Activated CD4-positive, alpha-beta T cell treated with anti-CD3 and anti-CD28 coated beads for 24 hours (primary cell): ENCODE results near the gene KDF1.
"Not testable (repeated sequence)": the region's sequence is repeated elsewhere in the genome, so short reads cannot be mapped to it uniquely, and the experiment has no call there.

Experiments
- DNase-seq, 2 donors: peaks; one replicate each; pipeline ENCODE4 v3.0.0-alpha.2; 2020; ENCODE audit warnings: low read depth in 2 of 2

KDF1 gene

GRCh38 chr1:26956321-26956720 lies 3.9 kb downstream of the KDF1 start:
- no peak for DNase-seq

- no peak for DNase-seq
These were observed 6.9 kb downstream of the KDF1 start for GRCh38 chr1:26953374-26953773.

GRCh38 chr1:26951821-26952497 lies 8.3 kb downstream of the KDF1 start:
- no peak for DNase-seq

GRCh38 chr1:26951216-26951615 lies 9.1 kb downstream of the KDF1 start:
- DNase-seq, result no peak

GRCh38 chr1:26950602-26951001 lies 9.7 kb downstream of the KDF1 start:
- DNase-seq, result no peak

- no peak for DNase-seq
These were observed 10.3 kb downstream of the KDF1 start for GRCh38 chr1:26949926-26950319.

GRCh38 chr1:26949266-26949925 lies 10.9 kb downstream of the KDF1 start:
- DNase-seq, result no peak

- not testable (repeated sequence) for DNase-seq
These were observed 11.6 kb downstream of the KDF1 start for GRCh38 chr1:26948725-26949057.

- DNase-seq, result no peak
These were observed 14.0 kb downstream of the KDF1 start for GRCh38 chr1:26946270-26946669.

- DNase-seq, result no peak
These were observed 14.5 kb downstream of the KDF1 start for GRCh38 chr1:26945728-26946127.

GRCh38 chr1:26945138-26945537 lies 15.1 kb downstream of the KDF1 start:
- DNase-seq, result no peak

- no peak for DNase-seq
These were observed 17.6 kb downstream of the KDF1 start for GRCh38 chr1:26942656-26943055.

- no peak for DNase-seq
These were observed 19.0 kb downstream of the KDF1 start for GRCh38 chr1:26941311-26941710.

GRCh38 chr1:26938659-26939025 lies 21.6 kb downstream of the KDF1 start:
- DNase-seq, result no peak

- DNase-seq, result no peak
These were observed 22.1 kb downstream of the KDF1 start for GRCh38 chr1:26938004-26938658.

- no peak for DNase-seq
These were observed 23.4 kb downstream of the KDF1 start for GRCh38 chr1:26936823-26937222.

- no peak for DNase-seq
These were observed 27.7 kb downstream of the KDF1 start for GRCh38 chr1:26932531-26932930.

GRCh38 chr1:26923711-26924110 lies 36.6 kb downstream of the KDF1 start:
- DNase-seq, result no peak

- DNase-seq, result no peak
These were observed 37.4 kb downstream of the KDF1 start for GRCh38 chr1:26922901-26923300.

- no peak for DNase-seq
These were observed 37.9 kb downstream of the KDF1 start for GRCh38 chr1:26922431-26922729.

- peak; percentile 89 to 92 for DNase-seq
These were observed 38.5 kb downstream of the KDF1 start, which contains the start of gene NUDC for GRCh38 chr1:26921540-26922430. TSS of gene NUDC (plus strand) at chr1:26921743. CDS start at chr1:26921849, 106 bp downstream.

GRCh38 chr1:26921126-26921539 lies 39.1 kb downstream of the KDF1 start:
- DNase-seq, result no peak
